Measurements from ENCODE around the gene PWWP2B.
"Not testable (repeated sequence)": the region's sequence is repeated elsewhere in the genome, so short reads cannot be mapped to it uniquely, and the experiment has no call there.

DNA sequence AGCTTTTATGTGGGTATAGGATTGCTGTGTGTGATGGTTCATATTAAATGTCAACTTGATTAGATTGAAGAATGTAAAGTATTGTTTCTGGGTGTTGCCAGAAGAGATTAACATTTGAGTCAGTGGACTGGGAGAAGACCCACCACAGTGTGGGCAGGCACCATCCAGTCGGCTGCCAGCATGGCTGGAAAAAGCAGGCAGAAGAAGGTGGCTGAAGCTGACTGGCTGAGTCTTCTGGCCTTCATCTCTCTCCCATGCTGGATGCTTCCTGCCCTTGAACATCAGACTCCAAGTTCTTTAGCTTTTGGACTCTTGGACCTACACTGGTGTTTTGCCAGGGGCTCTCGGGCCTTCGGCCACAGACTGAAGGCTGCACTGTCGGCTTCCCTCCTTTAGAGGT is 16.0 kb upstream of the PWWP2B start:
- TF ChIP-seq POLR2A, POLR2AphosphoS5, EP300 (IDR thresholded peaks at IDR 0.05): not testable (repeated sequence)
- TF ChIP-seq, protein P1, sequence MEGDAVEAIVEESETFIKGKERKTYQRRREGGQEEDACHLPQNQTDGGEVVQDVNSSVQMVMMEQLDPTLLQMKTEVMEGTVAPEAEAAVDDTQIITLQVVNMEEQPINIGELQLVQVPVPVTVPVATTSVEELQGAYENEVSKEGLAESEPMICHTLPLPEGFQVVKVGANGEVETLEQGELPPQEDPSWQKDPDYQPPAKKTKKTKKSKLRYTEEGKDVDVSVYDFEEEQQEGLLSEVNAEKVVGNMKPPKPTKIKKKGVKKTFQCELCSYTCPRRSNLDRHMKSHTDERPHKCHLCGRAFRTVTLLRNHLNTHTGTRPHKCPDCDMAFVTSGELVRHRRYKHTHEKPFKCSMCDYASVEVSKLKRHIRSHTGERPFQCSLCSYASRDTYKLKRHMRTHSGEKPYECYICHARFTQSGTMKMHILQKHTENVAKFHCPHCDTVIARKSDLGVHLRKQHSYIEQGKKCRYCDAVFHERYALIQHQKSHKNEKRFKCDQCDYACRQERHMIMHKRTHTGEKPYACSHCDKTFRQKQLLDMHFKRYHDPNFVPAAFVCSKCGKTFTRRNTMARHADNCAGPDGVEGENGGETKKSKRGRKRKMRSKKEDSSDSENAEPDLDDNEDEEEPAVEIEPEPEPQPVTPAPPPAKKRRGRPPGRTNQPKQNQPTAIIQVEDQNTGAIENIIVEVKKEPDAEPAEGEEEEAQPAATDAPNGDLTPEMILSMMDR (IDR thresholded peaks at IDR 0.05): not testable (repeated sequence)

All from sigmoid colon (tissue), 4 donors.